Upper lobe of left lung (tissue), 6 donors: ENCODE results near the gene PLCB1. TPM values are rescaled to one million over a fixed set of nuclear protein-coding genes. Genes with fewer than 3 reads are reported as not detected.

Experiments
- ATAC-seq, 2 donors: fragments of 200-7000 bp; cut with Tn5 transposase; one replicate each; pipeline ENCODE4 v1.9.1; 2022; ENCODE audit warnings: mild to moderate bottlenecking in 2 of 2, moderate library complexity in 2 of 2; ENCODE audit not compliant: low FRiP score in 2 of 2
- DNase-seq, 2 donors: peaks; one replicate each; pipeline ENCODE4 v3.0.0-alpha.2; 2019 to 2020
- H3K27ac ChIP-seq, 4 donors: fragments of 200-600 bp; sonication (generic); one replicate each; pipeline ENCODE4 v1.5.1; 2016 to 2019
- H3K27me3 ChIP-seq, 4 donors: fragments of 200-600 bp; sonication (generic); one replicate each; pipeline ENCODE4 v1.5.1; 2017 to 2019
- H3K36me3 ChIP-seq, 4 donors: fragments of 200-600 bp; sonication (generic); one replicate each; pipeline ENCODE4 v1.5.1; 2016 to 2019
- H3K4me1 ChIP-seq, 4 donors: fragments of 200-600 bp; sonication (generic); one replicate each; pipeline ENCODE4 v1.5.1; 2018 to 2019
- H3K4me3 ChIP-seq, 4 donors: fragments of 200-600 bp; sonication (generic); one replicate each; pipeline ENCODE4 v1.5.1; 2017 to 2019; ENCODE audit warnings: mild to moderate bottlenecking in 2 of 4, moderate library complexity in 1 of 4
- H3K9me3 ChIP-seq, 4 donors: fragments of 200-600 bp; sonication (generic); one replicate each; pipeline ENCODE4 v1.5.1; 2018 to 2019
- EP300 ChIP-seq, 4 donors: sonication (generic); formaldehyde crosslinking; IDR thresholded peaks; one replicate each; pipeline ENCODE4 v1.5.1; 2017; ENCODE audit warnings: antibody characterized with exemption in 4 of 4, control low read depth in 2 of 4
- POLR2A ChIP-seq, 4 donors: fragments of 450-650 bp; IDR thresholded peaks; one replicate each; pipeline ENCODE4 v1.5.1; 2016 to 2017; ENCODE audit warnings: antibody characterized with exemption in 4 of 4, mild to moderate bottlenecking in 2 of 4
- POLR2AphosphoS5 ChIP-seq, 2 donors: sonication (generic); formaldehyde crosslinking; IDR thresholded peaks; one replicate each; pipeline ENCODE4 v1.5.1; 2017; ENCODE audit warnings: antibody characterized with exemption in 2 of 2
- WGBS, 2 donors: methylation state at CpG; one replicate each; pipeline ENCODE4 v1.1.5; 2017 to 2018; 5-methylcytosine and 5-hydroxymethylcytosine counted together
- total RNA-seq, 6 donors: library from RNA; depleted of rRNA in 4 of 6; stranded (reverse); fragments of >200 nt in 4 of 6; gene quantifications; one replicate each; pipeline versions ENCODE4 v1.1.0 to v1.2.1, GENCODE V29; 2016 to 2021
- TF ChIP-seq, protein P1 (sequence below), 6 experiments: fragments of 450-650 bp in 4 of 6; fragments of 200-600 bp in 2 of 6; sonication (generic) in 2 of 6; IDR thresholded peaks; one replicate each; pipeline ENCODE4 v1.5.1; 2016 to 2019; ENCODE audit warnings: antibody characterized with exemption in 6 of 6
- donor health status: DM: no; HTN: no; CAD: no; lungs with moderate emphysema.
- donor health status: DM: no; HTN: yes; CAD: no; lungs with severe emphysema.

PLCB1 gene
- total RNA-seq, 6 donors from 2014 or later = 4.8 to 26.2 (median 10.7) TPM

DNA sequence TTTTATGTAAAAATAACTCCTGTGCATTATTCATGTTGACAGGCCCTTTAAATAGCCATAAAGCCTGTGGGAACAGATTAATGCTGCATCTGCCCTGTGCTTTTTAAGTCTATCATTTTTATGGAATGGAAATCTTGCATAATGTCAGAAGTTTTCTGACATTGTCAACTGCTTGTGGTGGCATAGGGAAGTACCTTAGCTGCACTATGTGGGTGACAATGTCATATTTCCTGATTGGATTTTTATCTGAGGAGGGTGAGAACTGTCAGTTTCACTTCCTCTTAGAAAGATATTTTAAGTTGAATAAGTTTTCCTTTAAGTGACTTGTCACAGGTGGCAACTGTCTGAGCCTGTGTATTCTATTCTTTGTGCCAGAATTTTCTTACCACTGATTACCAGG lies 267.9 kb downstream of the PLCB1 start:
- Histone ChIP-seq H3K27ac (no peak overlapping the region), H3K4me3 (no peak overlapping the region), H3K9me3 (no peaks in the 10 kb centered on the region), H3K36me3 (no peaks in the 10 kb centered on the region), H3K4me1 (peaks cover 0 to 3% (median 0%) of the 10 kb centered on the region in 4 donors), H3K27me3 (no peaks in the 10 kb centered on the region)
- TF ChIP-seq POLR2AphosphoS5 (IDR thresholded peaks at IDR 0.05) = no peak
- peak in 1 of 2 donors; percentile 56 for ATAC-seq
- no peak for DNase-seq

DNA sequence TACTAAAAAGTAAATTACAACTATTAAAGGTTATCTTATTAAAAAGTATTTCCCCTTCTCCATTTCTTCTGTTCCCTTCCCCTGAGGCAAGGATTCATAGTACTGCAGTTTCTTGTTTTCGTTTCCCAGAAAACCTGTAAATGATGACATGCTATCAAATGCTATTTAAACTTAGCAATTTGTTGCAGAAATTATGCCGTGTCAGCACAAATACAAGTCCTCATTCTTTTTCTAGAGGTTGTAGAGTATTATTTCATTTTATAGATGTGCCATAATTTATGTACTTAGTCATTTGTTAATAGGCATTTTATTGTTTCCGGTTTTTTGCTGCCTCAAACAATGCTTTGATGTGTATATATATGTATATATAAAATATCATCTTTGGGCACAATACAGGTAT lies 268.4 kb downstream of the PLCB1 start:
- DNase-seq (no peak), ATAC-seq (no peak)
- Histone ChIP-seq H3K4me1 (peaks cover 0 to 3% (median 0%) of the 10 kb centered on the region in 4 donors), H3K36me3 (no peaks in the 10 kb centered on the region), H3K4me3 (no peak overlapping the region), H3K27me3 (no peaks in the 10 kb centered on the region), H3K27ac (no peak overlapping the region), H3K9me3 (no peaks in the 10 kb centered on the region)
- no peak for TF ChIP-seq POLR2AphosphoS5 (IDR thresholded peaks at IDR 0.05)
- WGBS, 2 donors = 72 to 75% methylated on average over 3 of the region's 3 CpGs

DNA sequence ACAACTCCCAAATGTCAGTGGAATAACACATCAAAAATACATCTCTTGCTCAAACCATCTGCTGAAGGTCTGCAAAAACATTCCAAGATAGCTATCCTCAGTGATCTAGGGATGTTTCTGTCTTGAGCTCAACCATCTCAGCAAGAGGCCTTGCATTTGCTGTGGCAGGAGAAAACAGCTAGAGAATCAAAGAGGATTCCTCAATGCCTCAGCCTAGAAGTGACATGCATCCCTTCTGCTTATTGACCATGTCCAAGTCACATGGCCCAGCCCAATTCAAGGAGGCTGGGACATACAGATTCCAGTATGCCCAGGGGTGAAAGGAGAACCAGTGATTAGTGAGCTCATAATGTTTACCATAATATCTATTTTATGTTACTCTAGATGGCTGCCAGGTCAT lies 269.5 kb downstream of the PLCB1 start:
- DNase-seq = no peak
- H3K27ac ChIP-seq = no peak overlapping the region
- H3K36me3 ChIP-seq = no peaks in the 10 kb centered on the region
- H3K4me1 ChIP-seq = peaks cover 0 to 3% (median 0%) of the 10 kb centered on the region in 4 donors
- H3K27me3 ChIP-seq = no peaks in the 10 kb centered on the region
- no peaks in the 10 kb centered on the region for H3K9me3 ChIP-seq
- TF ChIP-seq EP300 (IDR thresholded peaks at IDR 0.05) = no peak
- TF ChIP-seq POLR2AphosphoS5 (IDR thresholded peaks at IDR 0.05) = no peak
- no peak overlapping the region for H3K4me3 ChIP-seq
- no peak for ATAC-seq

DNA sequence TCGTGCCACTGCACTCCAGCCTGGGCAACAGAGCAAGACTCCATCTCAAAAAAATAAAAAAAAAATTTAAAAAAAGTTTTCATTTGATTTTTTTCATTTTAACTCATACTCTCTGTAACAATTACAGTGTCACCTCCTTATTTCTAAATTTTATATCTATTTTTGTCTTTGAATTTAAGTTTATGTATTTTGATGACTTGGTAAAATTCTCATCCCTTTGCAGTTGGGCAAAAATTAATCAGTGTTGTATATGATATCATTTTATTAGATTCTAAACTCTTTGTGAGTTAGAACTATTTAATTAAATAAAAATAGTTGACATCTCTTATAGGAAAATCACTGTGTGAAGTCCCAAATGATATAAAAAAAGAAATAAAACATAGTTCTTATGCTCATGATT lies 270.7 kb downstream of the PLCB1 start:
- DNase-seq (no peak), ATAC-seq (no peak)
- Histone ChIP-seq H3K36me3 (no peaks in the 10 kb centered on the region), H3K9me3 (no peaks in the 10 kb centered on the region), H3K27me3 (no peaks in the 10 kb centered on the region), H3K27ac (no peak overlapping the region), H3K4me1 (peaks cover 0 to 3% (median 0%) of the 10 kb centered on the region in 4 donors), H3K4me3 (no peak overlapping the region)
- TF ChIP-seq POLR2AphosphoS5 (IDR thresholded peaks at IDR 0.05) (no peak), POLR2A (IDR thresholded peaks at IDR 0.05) (no peak), EP300 (IDR thresholded peaks at IDR 0.05) (no peak)
- TF ChIP-seq, protein P1, sequence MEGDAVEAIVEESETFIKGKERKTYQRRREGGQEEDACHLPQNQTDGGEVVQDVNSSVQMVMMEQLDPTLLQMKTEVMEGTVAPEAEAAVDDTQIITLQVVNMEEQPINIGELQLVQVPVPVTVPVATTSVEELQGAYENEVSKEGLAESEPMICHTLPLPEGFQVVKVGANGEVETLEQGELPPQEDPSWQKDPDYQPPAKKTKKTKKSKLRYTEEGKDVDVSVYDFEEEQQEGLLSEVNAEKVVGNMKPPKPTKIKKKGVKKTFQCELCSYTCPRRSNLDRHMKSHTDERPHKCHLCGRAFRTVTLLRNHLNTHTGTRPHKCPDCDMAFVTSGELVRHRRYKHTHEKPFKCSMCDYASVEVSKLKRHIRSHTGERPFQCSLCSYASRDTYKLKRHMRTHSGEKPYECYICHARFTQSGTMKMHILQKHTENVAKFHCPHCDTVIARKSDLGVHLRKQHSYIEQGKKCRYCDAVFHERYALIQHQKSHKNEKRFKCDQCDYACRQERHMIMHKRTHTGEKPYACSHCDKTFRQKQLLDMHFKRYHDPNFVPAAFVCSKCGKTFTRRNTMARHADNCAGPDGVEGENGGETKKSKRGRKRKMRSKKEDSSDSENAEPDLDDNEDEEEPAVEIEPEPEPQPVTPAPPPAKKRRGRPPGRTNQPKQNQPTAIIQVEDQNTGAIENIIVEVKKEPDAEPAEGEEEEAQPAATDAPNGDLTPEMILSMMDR (IDR thresholded peaks at IDR 0.05) = no peak
- 100% methylated on average over 1 of the region's 1 CpG for WGBS, 2 donors

DNA sequence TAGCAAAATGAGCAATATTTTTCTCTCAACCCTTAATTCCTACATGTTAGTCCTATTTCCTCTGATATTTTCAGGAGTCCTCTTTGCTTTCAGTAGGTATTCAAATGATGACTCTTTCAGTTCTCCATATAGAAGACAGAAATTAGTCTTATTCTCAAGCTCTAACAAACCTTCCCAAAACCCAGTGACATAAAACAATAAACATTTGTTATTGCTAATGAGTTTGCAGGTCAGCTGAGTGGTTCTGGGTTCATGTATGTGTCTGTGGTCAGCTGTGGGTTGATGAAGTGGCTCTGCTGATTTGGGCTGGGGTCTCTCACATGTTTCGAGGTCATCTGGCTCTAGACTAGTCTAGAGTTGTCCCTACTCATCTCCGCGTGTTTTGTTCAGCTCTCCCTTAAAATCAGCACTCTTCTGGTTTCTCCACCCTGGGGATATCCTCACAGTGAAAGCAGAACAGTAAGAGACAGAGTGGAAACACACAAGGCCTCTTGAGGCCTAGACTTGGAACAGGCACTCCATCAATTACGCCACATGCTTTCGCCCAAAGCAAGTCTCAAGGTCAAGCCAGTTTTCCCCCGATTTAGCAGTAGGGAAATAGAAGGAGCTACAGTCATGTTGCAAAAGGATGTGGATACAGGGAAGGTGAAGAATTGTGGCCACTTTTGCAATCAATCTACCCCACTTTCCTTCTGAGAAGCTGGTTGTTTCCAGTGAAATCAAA lies 273.0 kb downstream of the PLCB1 start:
- WGBS, 2 donors = 80 to 82% methylated on average over 6 of the region's 6 CpGs
- no peak overlapping the region for H3K27ac ChIP-seq
- TF ChIP-seq POLR2A (IDR thresholded peaks at IDR 0.05) = no peak

DNA sequence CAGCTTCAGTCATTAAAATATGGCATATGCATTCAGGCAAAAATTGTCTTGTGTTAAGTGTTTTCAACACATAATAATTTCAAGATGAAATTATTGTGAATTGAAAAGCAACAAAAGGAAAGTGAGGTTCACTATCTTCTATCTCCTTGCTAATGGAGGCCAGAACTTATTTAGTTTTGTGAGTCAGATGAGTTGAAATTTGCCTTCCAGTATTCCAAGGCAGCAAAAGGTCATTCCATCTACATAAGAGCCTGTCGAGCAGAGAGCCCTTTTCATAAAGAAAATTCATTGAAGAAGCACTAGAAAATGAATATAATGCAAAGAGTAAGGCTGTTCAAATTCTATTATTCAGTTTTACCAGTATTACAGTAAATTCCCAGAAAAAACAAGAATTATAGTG lies 274.3 kb downstream of the PLCB1 start:
- Histone ChIP-seq H3K27me3 (no peaks in the 10 kb centered on the region), H3K4me3 (no peak overlapping the region), H3K27ac (no peak overlapping the region), H3K9me3 (no peaks in the 10 kb centered on the region), H3K4me1 (no peaks in the 10 kb centered on the region), H3K36me3 (no peaks in the 10 kb centered on the region)
- no peak for TF ChIP-seq POLR2AphosphoS5 (IDR thresholded peaks at IDR 0.05)
- TF ChIP-seq, protein P1 (IDR thresholded peaks at IDR 0.05) = no peak
- no peak for TF ChIP-seq POLR2A (IDR thresholded peaks at IDR 0.05)
- TF ChIP-seq EP300 (IDR thresholded peaks at IDR 0.05) = no peak
- DNase-seq = no peak
- no peak for ATAC-seq
- WGBS, 2 donors = 81 to 89% methylated on average over 1 of the region's 1 CpG

More for the DNA sequence above, 273.0 kb downstream of the PLCB1 start:
- H3K27me3 ChIP-seq = no peaks in the 10 kb centered on the region
- DNase-seq = no peak
- H3K4me1 ChIP-seq = no peaks in the 10 kb centered on the region
- no peaks in the 10 kb centered on the region for H3K9me3 ChIP-seq
- H3K4me3 ChIP-seq = no peak overlapping the region
- no peaks in the 10 kb centered on the region for H3K36me3 ChIP-seq
- ATAC-seq = peak in 1 of 2 donors; percentile 34
